ENCODE data around the gene KCNE4. TPM values are rescaled to one million over a fixed set of nuclear protein-coding genes. Genes with fewer than 3 reads are reported as not detected.

Gene KCNE4
- total RNA-seq, 3 donors from 2014 or later, result 0.55 to 5.8 (median 2.0) TPM

GRCh38 chr2:223008956-223009355 is 43.0 kb upstream of the KCNE4 start:
- TF ChIP-seq CTCF (IDR thresholded peaks at IDR 0.05), result no peak
- ATAC-seq (no peak), DNase-seq (no peak)
- intact Hi-C loops (cut with DNase I, micrococcal nuclease), result no loop called here
- Histone ChIP-seq H3K36me3 (ENCODE audit: low read depth) (no peaks in the 10 kb centered on the region), H3K9me3 (no peaks in the 10 kb centered on the region), H3K4me1 (ENCODE audit: low read depth) (no peaks in the 10 kb centered on the region), H3K4me3 (no peak overlapping the region)

DNA sequence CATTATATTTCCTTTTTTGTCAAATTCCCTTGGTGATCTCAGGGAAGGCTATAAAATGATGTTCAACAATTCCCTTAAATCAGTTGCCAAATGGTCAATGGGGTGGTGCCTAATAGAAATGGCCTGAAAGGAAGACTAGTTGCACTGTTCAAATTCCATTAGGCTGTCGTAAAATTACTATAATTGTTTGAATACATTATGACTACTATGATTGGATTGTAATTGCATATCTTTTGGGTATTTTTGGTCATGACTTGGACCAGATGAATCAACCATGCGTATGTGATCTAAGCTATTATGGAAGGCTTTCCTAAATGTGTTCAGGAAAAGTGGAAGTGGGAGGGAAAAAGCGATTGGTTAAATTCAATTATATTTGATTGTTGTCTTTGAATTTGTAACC is 41.3 kb upstream of the KCNE4 start:
- intact Hi-C loops (cut with DNase I, micrococcal nuclease), result no loop called here
- Histone ChIP-seq H3K36me3 (ENCODE audit: low read depth) (no peaks in the 10 kb centered on the region), H3K9me3 (no peaks in the 10 kb centered on the region), H3K4me3 (no peak overlapping the region), H3K4me1 (ENCODE audit: low read depth) (no peaks in the 10 kb centered on the region)
- ATAC-seq (no peak), DNase-seq (no peak)
- no peak for TF ChIP-seq CTCF (IDR thresholded peaks at IDR 0.05)

- no peaks in the 10 kb centered on the region for H3K9me3 ChIP-seq
- intact Hi-C loops (cut with DNase I, micrococcal nuclease), result no loop called here
- no peak for TF ChIP-seq CTCF (IDR thresholded peaks at IDR 0.05)
These were observed 39.7 kb upstream of the KCNE4 start for GRCh38 chr2:223012291-223012690.

DNA sequence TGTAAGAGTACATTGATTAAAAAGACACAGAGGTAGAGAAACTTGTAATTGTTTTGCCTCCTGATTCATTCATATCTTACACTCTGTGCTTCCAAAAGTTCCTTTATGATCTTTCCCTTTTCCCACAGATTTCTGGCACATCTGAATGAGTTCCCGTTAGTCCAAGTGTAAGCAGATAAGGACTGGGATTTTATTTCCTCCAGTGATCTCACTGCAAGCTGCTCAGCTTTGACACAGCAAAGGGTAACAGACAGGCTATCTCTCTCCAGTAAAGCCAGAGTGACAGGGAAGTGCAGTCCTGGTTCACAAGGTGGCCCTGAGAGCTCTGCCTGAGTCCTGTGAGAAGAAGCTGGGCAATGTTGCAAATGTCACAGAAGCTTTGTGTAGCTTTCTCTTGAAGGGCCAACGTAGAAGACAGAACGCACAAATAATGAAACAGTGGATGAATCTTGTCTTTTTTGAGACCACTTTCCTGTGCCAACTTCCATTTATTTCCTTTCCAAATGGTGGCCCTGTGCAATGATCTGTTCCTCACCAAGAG is 32.5 kb upstream of the KCNE4 start:
- DNase-seq, result no peak
- intact Hi-C loops (cut with DNase I, micrococcal nuclease), result no loop called here
- Histone ChIP-seq H3K36me3 (ENCODE audit: low read depth) (no peaks in the 10 kb centered on the region), H3K4me1 (ENCODE audit: low read depth) (no peaks in the 10 kb centered on the region), H3K4me3 (no peak overlapping the region), H3K9me3 (no peaks in the 10 kb centered on the region)
- ATAC-seq, result peak; percentile 41
- no peak for TF ChIP-seq CTCF (IDR thresholded peaks at IDR 0.05)

More at GRCh38 chr2:223012291-223012690, 39.7 kb upstream of the KCNE4 start:
- no peak for DNase-seq
- ATAC-seq, result no peak
- H3K4me3 ChIP-seq, result no peak overlapping the region
- H3K4me1 ChIP-seq (ENCODE audit: low read depth), result no peaks in the 10 kb centered on the region
- no peaks in the 10 kb centered on the region for H3K36me3 ChIP-seq (ENCODE audit: low read depth)

DNA sequence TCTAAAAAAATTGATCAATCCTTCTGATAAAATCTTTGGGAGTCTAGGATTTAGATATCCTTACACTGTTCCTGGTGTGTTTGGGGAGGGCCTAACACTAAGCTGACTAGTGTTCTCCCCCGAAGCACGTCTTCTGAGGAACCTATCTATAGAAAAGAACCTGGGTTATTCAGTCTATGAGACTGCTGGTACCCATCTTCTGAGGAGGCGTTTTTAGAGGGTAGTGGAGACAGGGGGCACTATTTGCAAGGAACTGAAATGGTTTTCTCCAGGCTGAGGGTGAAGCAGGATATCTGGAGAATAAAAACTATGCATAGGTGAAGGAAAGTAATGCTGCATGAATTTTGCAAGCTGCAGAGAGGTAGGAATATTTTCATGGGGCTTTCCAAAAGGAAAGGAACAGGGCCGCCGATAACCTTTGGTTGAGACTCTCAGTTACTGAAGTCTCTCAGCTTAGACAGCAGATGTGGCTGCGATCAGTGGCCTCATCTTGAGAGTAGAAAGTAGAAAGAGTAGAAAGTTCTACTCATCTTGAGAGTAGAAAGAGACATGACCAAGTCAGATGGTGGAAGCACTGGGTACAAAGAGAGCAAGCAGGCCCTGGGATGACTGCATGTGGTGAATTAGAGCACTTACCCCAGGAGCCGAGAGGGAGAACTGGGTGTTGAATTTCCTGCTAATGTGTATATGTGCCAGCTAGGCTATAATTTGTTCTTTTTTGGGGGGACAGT is 31.8 kb upstream of the KCNE4 start:
- Histone ChIP-seq H3K4me1 (ENCODE audit: low read depth) (no peaks in the 10 kb centered on the region), H3K4me3 (no peak overlapping the region), H3K36me3 (ENCODE audit: low read depth) (no peaks in the 10 kb centered on the region), H3K9me3 (no peaks in the 10 kb centered on the region)
- intact Hi-C loops (cut with DNase I, micrococcal nuclease), result no loop called here
- no peak for TF ChIP-seq CTCF (IDR thresholded peaks at IDR 0.05)
- ATAC-seq (no peak), DNase-seq (no peak)

All from mucosa of descending colon (tissue), 3 donors.